Raji (cell line): ENCODE measurements around the gene CCM2L.

Experiments
- POLR2A ChIP-seq: IDR thresholded peaks from 2 replicates; pipeline ENCODE4 v1.6.1; 2011; ENCODE audit warnings: low read depth, low read length, control low read depth; ENCODE audit not compliant: insufficient read depth

CCM2L gene

DNA sequence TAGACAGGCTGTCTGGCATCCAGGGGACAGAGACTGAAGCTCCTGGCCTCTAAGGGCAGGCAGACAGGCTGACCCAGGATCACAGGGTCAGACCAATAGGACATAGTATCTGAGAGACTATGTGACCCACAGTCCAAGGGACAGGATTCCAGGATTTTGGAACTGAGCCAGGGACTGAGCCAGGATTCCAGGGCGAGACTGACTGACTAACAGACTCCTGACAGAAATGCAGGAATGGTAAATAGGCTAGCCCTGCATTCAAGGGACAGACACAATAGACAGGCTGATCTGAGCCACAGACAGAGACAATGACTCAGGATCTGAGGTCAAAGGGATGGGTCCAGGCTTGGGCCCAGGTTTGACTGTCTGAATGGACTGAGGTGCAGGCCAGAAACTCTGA is 22.5 kb upstream of the CCM2L start:
- TF ChIP-seq POLR2A, result no peak

DNA sequence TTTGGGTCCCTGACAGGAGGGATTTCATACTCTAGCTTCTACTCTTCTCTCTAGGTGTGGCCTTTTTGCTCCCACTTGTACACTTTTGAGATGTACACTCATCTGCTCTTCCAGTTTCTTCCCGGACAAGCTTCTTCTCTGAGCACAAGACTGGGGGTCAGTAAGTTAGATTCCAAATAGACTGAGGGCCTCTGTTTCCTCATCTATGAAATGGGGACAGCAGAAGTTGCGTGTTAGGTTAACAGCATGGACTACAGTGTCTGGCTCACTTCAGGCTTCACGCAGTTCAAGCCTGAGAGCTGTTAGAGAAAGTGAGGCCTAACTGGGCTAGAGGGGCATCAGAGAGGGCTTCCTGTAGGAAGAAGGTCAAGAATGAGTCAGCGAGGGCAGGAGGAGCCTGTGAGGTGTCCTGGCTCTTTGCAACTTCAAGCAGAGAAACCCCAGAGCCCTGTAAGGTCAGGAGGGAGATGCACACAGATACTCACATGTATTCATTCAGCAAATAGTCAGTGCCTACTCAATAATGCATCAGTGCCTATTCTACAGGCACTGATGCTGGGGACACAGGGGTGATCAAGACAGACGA is 21.7 kb upstream of the CCM2L start:
- no peak for TF ChIP-seq POLR2A

- TF ChIP-seq POLR2A, result no peak
Observed at GRCh38 chr20:31989030-31989645, 21.1 kb upstream of the CCM2L start.

DNA sequence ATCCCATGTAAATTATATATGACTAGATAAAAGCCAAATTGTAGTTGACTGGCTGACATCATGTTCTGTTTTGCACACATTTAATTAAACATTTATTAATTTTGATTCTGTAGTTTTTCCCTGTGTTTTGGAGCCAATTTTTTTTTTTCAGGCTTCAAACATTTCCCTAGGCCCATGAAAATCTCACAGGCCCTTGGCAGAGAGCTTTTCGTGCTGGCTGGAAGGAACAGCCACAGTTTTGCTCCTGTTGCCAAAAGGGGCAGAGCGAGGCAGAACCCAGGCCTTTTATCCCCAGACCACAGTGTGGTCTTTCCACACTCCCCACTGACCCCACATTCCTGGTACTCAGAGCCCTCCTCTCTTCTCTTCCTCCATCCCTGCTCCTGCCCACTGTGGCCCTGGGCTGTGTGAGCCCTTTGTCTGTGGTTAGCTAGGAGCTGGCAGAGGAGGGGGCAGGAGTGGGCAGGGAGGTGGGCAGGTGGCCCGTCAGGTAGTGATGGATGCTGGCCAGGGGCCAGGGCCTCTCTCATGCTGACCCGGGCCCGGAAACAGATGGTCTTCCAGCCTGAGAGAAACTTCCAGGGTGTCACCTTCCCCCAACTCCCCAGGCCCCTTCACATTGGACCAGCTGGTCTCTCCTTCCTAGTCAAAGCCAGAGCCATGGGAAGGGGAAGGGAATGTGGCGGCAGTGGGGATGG is 19.4 kb upstream of the CCM2L start:
- no peak for TF ChIP-seq POLR2A

DNA sequence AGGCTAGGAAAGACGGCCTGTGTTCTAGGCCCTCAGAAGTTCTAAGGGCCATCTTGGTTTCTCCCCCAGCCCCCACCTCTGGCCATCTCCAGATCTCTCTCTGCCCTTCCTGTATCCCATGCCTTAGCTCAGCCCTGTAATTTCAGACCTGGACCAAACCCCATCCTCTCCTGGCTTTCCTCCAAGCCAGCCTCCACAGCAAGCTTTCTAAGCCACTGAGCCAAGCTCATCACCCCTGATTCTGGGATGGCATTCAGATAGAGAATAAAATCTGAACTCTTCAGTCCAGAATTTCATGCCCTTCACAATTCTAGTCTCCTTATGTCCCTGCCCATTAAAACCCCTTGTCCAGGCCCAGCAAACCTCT is 18.9 kb upstream of the CCM2L start:
- TF ChIP-seq POLR2A, result no peak

DNA sequence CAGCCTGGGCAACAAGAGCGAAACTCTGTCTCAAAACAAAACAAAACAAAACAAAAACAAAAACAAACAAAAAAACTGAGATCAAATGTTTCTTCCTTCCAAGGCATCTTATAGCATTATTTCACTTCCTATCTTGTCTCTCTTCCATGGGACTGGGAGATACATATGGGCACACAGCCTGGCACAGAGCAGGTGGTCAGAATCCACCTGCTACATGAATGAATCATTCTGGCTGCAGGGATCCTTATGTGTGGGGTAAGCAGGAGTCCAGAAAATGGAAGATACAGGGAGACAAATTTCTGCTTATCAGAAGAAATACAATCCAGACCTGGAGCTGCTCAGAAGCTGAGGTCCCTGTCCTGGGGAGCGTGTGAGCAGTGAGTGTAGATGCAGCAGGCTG is 18.2 kb upstream of the CCM2L start:
- TF ChIP-seq POLR2A, result no peak

- TF ChIP-seq POLR2A, result no peak
Observed at GRCh38 chr20:31996996-31997395, 13.2 kb upstream of the CCM2L start.

DNA sequence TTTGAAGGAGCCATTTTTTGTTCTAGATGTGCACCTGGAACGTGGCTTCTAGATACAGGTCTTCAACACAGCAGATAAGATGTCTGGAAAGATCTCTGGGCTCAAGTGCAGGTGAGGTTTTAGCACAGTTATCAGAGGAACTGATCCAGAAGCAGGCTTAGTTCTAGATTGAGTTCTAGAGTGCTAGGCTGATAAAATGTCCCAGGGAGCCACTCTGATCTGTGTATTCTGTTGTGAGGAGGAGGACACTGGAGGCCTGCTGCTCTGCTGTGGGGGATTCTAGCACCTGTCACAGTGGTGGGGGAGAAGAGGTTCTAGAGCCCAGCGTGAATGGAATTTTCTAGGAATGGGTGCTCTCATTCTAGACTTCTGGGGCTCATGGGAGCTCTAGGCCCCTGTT is 12.0 kb upstream of the CCM2L start:
- TF ChIP-seq POLR2A, result no peak

GRCh38 chr20:32003325-32003724 is 6.9 kb upstream of the CCM2L start:
- TF ChIP-seq POLR2A, result no peak

GRCh38 chr20:32004963-32005362 is 5.3 kb upstream of the CCM2L start:
- no peak for TF ChIP-seq POLR2A

GRCh38 chr20:32006053-32006452 is 4.2 kb upstream of the CCM2L start:
- TF ChIP-seq POLR2A, result no peak

DNA sequence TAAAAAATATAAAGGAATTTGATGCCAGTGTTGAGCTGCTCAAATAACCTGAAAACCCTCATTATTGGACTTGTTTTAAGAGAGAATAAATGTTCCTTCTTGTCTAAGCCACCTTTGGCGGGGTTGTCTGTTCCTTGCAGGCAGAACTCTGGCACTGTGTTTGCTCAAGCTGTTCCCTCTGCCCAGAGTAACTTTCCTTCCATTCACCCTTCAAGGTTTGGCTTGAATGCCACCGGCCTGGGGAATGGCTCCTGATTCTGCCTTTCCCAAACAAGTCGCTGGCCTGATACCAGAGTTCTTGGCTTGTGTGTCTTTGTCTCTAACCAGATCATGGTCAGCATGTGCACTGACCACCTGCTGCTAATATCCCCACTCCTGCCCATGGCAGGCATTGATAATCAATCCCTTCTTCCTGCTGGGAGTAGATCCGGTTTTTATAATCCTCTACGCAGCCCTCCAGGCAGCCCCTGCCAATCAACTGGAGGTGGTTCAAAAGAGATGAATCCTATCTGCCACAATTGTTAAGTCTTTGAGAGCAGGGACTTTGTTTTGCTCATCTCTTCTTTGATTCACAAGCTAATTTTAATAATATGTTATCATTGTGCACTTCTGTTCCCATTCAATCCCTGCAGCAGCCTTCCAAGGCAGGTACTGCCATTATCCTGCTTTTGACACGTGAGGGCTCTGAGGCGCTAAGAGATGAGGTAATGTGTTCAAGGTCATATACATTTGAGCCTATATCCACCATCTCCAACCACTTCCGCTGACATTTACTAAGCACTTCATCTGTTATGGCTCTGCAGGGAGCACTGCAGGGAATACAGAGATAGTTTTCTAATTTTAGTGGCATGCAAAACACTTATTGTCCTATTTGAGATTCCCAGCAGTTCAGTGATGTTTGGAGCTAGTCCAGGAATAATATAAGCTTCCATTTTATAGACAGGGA is 3.1 kb upstream of the CCM2L start:
- no peak for TF ChIP-seq POLR2A

GRCh38 chr20:32007787-32008616 is 2.2 kb upstream of the CCM2L start:
- TF ChIP-seq POLR2A, result no peak

- no peak for TF ChIP-seq POLR2A
Observed at GRCh38 chr20:32009564-32009963, 674 bp upstream of the CCM2L start.

DNA sequence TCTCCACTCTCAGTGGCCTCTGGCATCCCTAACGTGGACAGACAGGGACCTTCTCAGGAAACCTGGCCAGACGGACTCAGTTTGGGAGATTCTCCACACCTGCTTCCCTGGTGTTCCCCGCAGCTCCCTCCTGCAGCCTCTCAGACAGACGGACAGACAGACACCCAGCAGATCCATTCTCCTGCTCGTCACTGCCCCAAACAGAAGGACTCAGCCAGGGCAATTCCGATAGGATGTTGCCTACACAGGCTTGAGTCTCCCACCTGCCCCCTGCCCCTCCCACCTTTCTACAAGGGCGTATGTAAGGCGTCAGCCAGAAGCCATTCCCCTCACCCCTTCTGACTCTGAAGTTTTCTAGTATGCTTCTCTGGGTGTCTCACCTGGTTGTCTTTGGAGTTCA is 428 bp downstream of the CCM2L start:
- no peak for TF ChIP-seq POLR2A
